Spleen (tissue), 7 donors: Measurements from ENCODE around the gene SIK3.

Experiments
- POLR2A ChIP-seq, 3 donors: fragments of 450-650 bp; IDR thresholded peaks; one replicate each; pipeline ENCODE4 v1.5.1; 2017; ENCODE audit warnings: antibody characterized with exemption in 3 of 3, mild to moderate bottlenecking in 1 of 3
- POLR2AphosphoS5 ChIP-seq, 3 donors: sonication (generic); formaldehyde crosslinking; IDR thresholded peaks; one replicate each; pipeline ENCODE4 v1.5.1; 2017; ENCODE audit warnings: antibody characterized with exemption in 3 of 3
- TF ChIP-seq, protein P1 (sequence below), 11 experiments: fragments of 200-600 bp in 7 of 11; fragments of 450-650 bp in 4 of 11; sonication (generic) in 4 of 11; IDR thresholded peaks in 8 of 11; conservative IDR thresholded peaks in 3 of 11; 1 replicate in 7 of 11; 2 replicates in 4 of 11; pipeline versions ENCODE4 v1.4.0 to v1.8.0; 2016 to 2021; ENCODE audit warnings: antibody characterized with exemption in 11 of 11, inconsistent platforms in 4 of 11, mild to moderate bottlenecking in 1 of 11
- donor health status: DM: no; HTN: no; CAD: no; lungs with moderate emphysema.
- donor health status: DM: no; HTN: no; CAD: no.
- donor health status: DM: no; HTN: no; CAD: no.

DNA sequence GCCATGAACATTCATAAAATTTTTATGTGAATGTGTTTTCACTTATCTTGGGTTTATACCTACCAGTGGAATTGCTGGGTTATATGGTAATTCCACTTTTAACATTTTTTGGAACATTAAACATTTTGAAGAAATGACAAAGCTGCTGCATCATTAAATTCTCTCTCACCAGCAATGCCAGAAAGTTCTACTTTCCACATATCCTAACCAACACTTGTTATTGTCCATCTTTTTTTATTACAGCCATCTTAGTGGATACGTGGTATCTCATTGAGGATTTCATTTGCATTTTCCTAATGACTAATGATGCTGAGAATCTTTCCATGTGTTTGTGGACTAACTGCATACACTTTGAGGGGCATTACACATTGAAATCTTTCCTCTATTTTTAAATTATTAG lies 122.6 kb downstream of the SIK3 start:
- no peak for TF ChIP-seq POLR2A (IDR thresholded peaks at IDR 0.05)
- TF ChIP-seq, protein P1, sequence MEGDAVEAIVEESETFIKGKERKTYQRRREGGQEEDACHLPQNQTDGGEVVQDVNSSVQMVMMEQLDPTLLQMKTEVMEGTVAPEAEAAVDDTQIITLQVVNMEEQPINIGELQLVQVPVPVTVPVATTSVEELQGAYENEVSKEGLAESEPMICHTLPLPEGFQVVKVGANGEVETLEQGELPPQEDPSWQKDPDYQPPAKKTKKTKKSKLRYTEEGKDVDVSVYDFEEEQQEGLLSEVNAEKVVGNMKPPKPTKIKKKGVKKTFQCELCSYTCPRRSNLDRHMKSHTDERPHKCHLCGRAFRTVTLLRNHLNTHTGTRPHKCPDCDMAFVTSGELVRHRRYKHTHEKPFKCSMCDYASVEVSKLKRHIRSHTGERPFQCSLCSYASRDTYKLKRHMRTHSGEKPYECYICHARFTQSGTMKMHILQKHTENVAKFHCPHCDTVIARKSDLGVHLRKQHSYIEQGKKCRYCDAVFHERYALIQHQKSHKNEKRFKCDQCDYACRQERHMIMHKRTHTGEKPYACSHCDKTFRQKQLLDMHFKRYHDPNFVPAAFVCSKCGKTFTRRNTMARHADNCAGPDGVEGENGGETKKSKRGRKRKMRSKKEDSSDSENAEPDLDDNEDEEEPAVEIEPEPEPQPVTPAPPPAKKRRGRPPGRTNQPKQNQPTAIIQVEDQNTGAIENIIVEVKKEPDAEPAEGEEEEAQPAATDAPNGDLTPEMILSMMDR (IDR thresholded peaks at IDR 0.05 in 8 of 11, conservative IDR thresholded peaks at IDR 0.05 in 3 of 11): no peak
- no peak for TF ChIP-seq POLR2AphosphoS5 (IDR thresholded peaks at IDR 0.05)
